ENCODE measurements around the gene CBR3. TPM values are rescaled to one million over a fixed set of nuclear protein-coding genes. Genes with fewer than 3 reads are reported as not detected.

CBR3 gene
- total and polyA plus RNA-seq, 5 experiments from 2014 or later: 4.6 to 11.6 (median 5.4) TPM

DNA sequence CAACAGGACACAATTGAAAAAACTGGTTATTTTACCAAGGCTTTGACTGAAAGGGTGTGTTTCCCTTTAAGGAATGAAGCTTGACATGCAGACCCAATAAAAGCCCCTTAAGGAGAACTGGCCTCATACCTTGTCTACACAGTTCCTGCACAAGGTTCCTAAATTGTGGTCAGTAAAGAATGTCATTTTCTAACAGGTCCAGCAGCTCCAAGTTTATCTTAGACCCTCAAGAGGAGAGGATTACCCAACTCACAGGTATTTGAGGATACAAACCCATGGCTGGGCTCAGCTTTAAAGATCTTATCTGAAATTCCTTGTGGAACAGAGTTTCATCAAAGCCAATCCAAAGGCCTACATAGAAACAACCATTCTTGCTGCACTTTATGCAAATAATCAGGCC, 31.4 kb upstream of the CBR3 start:
- peaks cover 6 to 31% (median 11%) of the 10 kb centered on the region in 5 donors for H3K27me3 Mint-ChIP-seq
- POLR2A ChIA-PET: interaction anchor here (1.5 kb wide), 1 partner anchor 43 kb away, joined by 5 read pairs; the partner anchor contains the start of gene SETD4

DNA sequence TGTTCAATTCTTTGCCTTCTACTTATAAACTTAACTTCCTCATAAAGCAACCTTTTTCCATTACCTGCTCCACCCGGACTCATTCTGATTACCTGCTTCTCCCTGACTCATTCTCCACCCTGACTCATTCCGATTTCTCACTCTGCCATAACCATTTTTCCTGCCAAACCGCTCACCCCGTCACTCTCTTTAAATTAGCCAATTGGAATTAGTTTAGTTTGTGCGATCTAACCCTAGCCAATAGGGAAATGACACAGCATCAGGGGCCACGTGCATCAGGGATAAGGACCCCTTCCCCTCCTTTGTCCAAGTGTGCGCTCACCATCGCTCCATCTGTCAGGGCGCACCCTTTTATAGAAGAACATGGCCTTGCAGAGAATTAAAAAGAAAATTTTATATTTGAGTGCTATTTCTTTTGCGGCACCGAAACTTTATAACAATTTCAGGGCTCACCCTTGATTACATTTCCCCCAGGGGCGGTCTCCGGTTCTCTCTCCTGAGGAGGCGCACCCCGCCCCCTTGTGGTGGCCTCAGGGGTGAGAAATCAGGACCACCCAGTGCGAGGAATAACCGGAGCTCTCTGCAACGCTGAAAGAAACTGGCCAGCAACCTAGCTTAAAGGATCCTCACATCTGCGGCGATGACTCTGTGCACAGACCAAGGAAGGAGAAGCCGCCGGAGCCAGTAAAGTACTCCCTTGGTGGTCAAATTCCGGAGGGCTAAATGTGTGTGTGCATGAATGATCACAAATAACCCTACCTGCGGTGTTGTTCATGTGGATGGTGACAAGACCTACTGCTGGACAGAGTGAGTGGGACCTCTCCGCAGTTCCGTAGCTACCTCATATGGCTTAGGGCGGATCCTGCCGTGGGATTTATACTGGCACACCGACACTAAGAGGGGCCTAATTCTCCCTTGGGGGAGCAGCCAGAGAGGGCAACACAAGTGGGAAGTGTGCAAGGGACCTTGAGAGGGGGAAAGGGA, 30.3 kb upstream of the CBR3 start:
- DNase-seq: peak; percentile 48 to 84 (median 64)
- Mint-ChIP-seq H3K27ac (peak overlapping the region in 4 of 10 donors; percentile 11 to 76 (median 47)), H3K27me3 (peaks cover 6 to 31% (median 11%) of the 10 kb centered on the region in 5 donors), H3K4me1 (peaks cover 8 to 11% (median 10%) of the 10 kb centered on the region in 4 donors), H3K36me3 (no peaks in the 10 kb centered on the region), H3K9me3 (no peaks in the 10 kb centered on the region), H3K4me3 (peak overlapping the region; percentile 7 to 73 (median 47))
- ATAC-seq: peak; percentile 88 to 93
- POLR2A ChIA-PET: interaction anchor here (1.0 kb wide), 1 partner anchor 45 kb away, joined by 5 read pairs; no protein-coding TSS in a partner anchor

More for the DNA sequence above, 31.4 kb upstream of the CBR3 start:
- no peak overlapping the region for H3K27ac Mint-ChIP-seq
- H3K4me1 Mint-ChIP-seq: peaks cover 8 to 11% (median 10%) of the 10 kb centered on the region in 4 donors
- no peak for ATAC-seq
- no peak for DNase-seq
- H3K9me3 Mint-ChIP-seq: no peaks in the 10 kb centered on the region
- H3K36me3 Mint-ChIP-seq: no peaks in the 10 kb centered on the region
- no peak overlapping the region for H3K4me3 Mint-ChIP-seq

DNA sequence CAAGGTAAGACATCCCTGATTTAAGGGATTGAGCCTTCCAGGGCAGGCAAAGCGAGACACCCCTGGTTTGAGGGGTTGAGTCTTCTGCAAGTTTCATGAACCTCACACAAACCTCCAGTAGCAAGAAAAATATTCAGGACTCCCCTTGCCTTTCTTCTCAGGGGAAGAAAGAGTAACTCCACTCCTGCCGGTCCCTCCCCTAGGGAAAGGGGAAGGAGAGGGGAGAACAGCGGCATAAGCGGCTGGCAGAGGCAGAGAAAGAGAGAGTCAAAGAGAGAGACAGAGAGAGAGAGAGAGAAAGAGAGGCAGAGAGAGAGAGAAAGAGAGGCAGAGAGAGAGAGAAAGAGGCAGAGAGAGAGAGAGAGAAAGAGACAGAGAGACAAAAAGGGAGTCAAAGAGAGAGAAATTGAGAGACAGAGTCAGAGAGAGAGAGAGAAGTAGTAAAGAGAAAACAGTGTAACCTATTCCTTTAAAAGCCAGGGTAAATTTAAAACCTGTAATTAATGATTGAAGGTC, 29.5 kb upstream of the CBR3 start:
- no peaks in the 10 kb centered on the region for H3K36me3 Mint-ChIP-seq
- H3K4me1 Mint-ChIP-seq: peaks cover 8 to 11% (median 10%) of the 10 kb centered on the region in 4 donors
- no peak for ATAC-seq
- POLR2A ChIA-PET: interaction anchor here (1.0 kb wide), 1 partner anchor 46 kb away, joined by 5 read pairs; no protein-coding TSS in a partner anchor
- DNase-seq: no peak
- peak overlapping the region in 1 of 10 donors; percentile 40 for H3K27ac Mint-ChIP-seq
- H3K27me3 Mint-ChIP-seq: peaks cover 6 to 31% (median 11%) of the 10 kb centered on the region in 5 donors
- H3K9me3 Mint-ChIP-seq: no peaks in the 10 kb centered on the region
- no peak overlapping the region for H3K4me3 Mint-ChIP-seq

DNA sequence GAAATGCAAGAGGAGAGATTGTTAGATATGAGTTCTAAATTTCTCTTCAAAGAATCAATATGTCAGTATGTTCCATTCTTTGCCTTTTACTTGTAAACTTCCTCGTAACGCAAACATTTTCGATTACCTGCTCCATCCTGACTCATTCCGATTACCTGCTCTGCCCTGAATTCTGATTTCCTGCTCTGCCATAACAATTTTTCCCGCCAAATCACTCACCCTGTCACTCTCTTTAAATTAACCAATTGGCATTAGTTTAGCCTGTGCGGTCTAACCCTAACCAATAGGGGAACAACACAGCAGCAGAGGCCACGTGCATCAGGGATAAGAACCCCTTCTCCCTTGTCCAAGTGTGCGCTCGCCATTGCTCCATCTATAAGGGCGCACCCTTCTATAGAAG, 25.0 kb upstream of the CBR3 start:
- H3K9me3 Mint-ChIP-seq: no peaks in the 10 kb centered on the region
- no peaks in the 10 kb centered on the region for H3K36me3 Mint-ChIP-seq
- H3K27me3 Mint-ChIP-seq: peaks cover 0 to 21% (median 9%) of the 10 kb centered on the region in 5 donors
- POLR2A ChIA-PET: no interaction called here
- DNase-seq (no peak), ATAC-seq (no peak)
- H3K27ac Mint-ChIP-seq: no peak overlapping the region
- H3K4me3 Mint-ChIP-seq: no peak overlapping the region
- peaks cover 11 to 27% (median 24%) of the 10 kb centered on the region in 4 donors for H3K4me1 Mint-ChIP-seq

DNA sequence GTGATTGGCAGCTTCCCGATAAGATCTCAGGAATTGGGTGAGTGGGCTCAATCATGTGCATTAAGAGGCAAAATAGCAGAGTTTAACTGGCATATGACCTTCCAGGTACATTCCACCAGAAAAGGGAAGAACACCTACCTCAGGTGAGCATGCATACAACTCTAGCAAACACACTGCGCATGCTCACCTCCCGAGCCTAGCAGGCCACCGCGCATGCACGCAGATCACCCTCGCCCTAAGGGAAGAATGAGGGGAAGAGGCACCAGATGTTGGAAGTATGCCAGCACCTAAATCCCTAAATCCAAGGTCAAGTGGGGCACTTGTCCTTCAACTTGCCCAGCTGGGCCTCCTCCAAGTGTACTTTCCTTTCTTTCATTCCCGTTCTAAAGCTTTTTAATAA, 23.6 kb upstream of the CBR3 start:
- Mint-ChIP-seq H3K27ac (peak overlapping the region in 1 of 10 donors; percentile 67), H3K9me3 (no peaks in the 10 kb centered on the region), H3K27me3 (peaks cover 0 to 10% (median 0%) of the 10 kb centered on the region in 5 donors), H3K36me3 (no peaks in the 10 kb centered on the region), H3K4me1 (peaks cover 10 to 35% (median 32%) of the 10 kb centered on the region in 4 donors), H3K4me3 (no peak overlapping the region)
- POLR2A ChIA-PET: no interaction called here
- DNase-seq (no peak), ATAC-seq (no peak)

DNA sequence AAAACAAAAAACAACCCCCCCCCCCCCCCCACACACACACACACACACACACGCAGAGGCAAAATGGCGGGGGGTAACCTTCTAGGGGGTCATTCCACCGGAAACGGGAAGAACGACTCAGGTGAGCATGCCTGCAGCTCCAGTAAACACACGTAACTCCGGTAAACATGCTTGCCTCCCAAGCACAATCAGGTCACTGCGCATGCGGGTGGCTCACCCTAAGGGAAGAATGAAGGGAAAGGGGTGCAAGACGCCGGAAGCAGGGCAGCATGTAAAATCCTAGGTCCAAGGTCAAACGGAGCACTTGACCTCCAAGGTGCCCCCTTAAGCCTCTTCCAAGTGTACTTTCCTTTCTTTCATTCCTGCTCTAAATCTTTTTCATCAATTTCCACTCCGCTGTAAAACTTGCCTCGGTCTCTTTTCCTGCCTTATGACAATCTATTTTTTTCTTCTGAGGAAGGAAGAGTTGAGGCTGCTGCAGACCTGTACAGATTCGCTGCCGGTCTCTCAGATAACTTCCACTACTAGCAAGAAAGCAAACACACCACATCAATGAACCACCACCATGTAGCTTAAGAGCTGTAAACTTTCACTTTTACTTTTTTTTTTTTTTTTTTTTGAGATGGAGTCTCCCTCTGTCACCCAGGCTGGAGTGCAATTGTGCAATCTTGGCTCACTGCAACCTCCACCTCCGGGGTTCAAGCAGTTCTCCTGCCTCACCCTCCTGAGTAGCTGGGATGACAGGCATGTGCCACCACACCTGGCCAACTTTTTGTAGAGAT, 21.0 kb upstream of the CBR3 start:
- Mint-ChIP-seq H3K4me1 (peaks cover 10 to 37% (median 34%) of the 10 kb centered on the region in 4 donors), H3K4me3 (peak overlapping the region; percentile 77 to 95 (median 88)), H3K9me3 (no peaks in the 10 kb centered on the region), H3K27me3 (peaks cover 0 to 2% (median 0%) of the 10 kb centered on the region in 5 donors), H3K36me3 (no peaks in the 10 kb centered on the region), H3K27ac (peak overlapping the region; percentile 81 to 97 (median 92))
- ATAC-seq: peak; percentile 88 to 93
- DNase-seq: peak; percentile 30 to 87 (median 70)
- POLR2A ChIA-PET: interaction anchor here (0.5 to 1.8 kb wide), 12 partner anchors 10 to 690 kb away, joined by 3 to 9 read pairs (median 5); partner anchors contain the start of genes CBR1, MORC3 and SETD4

DNA sequence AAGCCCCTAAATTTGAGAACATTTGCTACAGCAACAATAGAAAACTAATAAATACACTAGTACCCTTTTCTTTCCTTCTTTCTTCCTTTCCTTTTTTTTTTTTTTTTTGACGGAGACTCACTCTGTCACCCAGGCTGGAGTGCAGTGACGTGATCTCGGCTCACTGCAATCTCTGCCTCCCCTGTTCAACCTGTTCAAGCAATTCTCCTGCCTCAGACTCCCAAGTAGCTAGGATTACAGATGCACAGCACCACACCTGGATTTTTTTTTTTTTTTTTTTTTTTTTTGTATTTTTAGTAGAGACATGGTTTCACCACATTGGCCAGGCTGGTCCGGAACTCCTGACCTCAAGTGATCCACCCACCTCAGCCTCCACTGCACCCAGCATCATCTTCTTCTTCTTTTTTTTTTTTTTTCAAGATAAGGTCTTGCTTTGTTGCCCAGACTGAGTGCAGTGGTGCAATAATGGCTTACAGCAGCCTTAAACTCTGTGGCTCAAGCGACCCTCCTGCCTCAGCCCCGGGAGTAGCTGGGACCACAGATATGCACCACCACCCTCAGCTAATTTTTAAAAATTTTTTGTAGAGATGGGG, 19.6 kb upstream of the CBR3 start:
- ATAC-seq: no peak
- peaks cover 10 to 38% (median 34%) of the 10 kb centered on the region in 4 donors for H3K4me1 Mint-ChIP-seq
- peak in 1 of 10 donors; percentile 10 for DNase-seq
- peak overlapping the region; percentile 81 to 97 (median 92) for H3K27ac Mint-ChIP-seq
- no peaks in the 10 kb centered on the region for H3K9me3 Mint-ChIP-seq
- POLR2A ChIA-PET: interaction anchor here (0.6 to 1.8 kb wide), 3 partner anchors 20 to 1155 kb away, joined by 3 to 5 read pairs (median 4); no protein-coding TSS in a partner anchor
- no peaks in the 10 kb centered on the region for H3K36me3 Mint-ChIP-seq
- H3K27me3 Mint-ChIP-seq: no peaks in the 10 kb centered on the region
- peak overlapping the region in 9 of 10 donors; percentile 20 to 91 (median 87) for H3K4me3 Mint-ChIP-seq

DNA sequence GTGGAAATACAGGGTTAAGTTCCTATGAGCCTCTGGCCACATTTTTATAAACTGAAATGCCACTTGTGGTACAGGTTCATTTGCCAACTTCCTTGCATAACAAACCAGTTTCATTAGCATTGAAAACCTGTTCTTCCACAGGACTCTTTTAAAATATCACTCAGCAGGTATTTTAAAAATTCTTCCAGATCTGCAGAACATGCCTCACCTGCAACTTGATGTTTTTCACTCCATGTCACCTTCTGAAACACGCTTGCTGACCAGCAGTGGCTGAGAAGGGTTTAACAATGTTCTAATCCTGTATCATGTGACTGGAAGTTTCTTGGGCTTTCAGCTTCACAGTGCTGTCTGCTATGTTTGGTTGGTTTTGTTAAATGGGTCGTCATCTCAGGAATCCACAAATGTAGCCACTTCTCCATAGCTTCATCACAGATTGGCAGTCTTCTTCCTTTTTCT, 17.6 kb upstream of the CBR3 start:
- ATAC-seq: no peak
- no peak for DNase-seq
- no peak overlapping the region for H3K27ac Mint-ChIP-seq
- POLR2A ChIA-PET: no interaction called here
- H3K36me3 Mint-ChIP-seq: peaks cover 0 to 3% (median 0%) of the 10 kb centered on the region in 3 donors
- peak overlapping the region in 1 of 10 donors; percentile 26 for H3K4me3 Mint-ChIP-seq
- peaks cover 0 to 3% (median 0%) of the 10 kb centered on the region in 5 donors for H3K27me3 Mint-ChIP-seq
- no peaks in the 10 kb centered on the region for H3K9me3 Mint-ChIP-seq
- H3K4me1 Mint-ChIP-seq: peaks cover 10 to 39% (median 32%) of the 10 kb centered on the region in 4 donors

DNA sequence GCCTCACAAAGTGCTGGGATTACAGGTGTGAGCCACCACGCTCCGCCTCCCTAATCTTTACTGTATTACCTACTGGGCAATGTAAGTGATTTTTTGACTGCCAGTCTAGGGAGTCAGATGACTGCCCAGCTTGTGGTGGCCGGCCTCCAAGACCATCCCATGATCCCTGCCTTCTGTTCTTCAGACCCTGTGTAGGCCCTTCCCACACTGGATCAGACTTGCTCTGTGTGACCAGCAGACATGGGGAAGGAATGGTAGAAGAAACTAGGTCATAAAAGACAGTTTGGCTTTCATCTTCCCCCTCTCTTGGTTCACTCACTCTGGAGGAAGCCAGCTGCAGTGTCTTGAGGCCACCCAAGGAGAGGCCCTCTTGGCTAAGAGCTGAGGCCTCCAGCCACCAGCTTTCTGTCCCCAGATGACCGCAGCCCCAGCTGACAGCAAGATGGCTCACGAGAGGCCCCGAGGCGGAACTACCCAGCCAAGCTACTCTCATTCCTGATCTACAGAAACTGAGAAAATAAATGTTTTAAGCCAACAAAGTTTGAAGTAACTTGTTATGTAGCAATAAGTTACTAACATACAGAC, 14.5 kb upstream of the CBR3 start:
- H3K4me3 Mint-ChIP-seq: no peak overlapping the region
- H3K27me3 Mint-ChIP-seq: peaks cover 0 to 3% (median 0%) of the 10 kb centered on the region in 5 donors
- H3K27ac Mint-ChIP-seq: no peak overlapping the region
- H3K9me3 Mint-ChIP-seq: no peaks in the 10 kb centered on the region
- peaks cover 0 to 3% (median 0%) of the 10 kb centered on the region in 3 donors for H3K36me3 Mint-ChIP-seq
- POLR2A ChIA-PET: no interaction called here
- DNase-seq: no peak
- H3K4me1 Mint-ChIP-seq: peaks cover 3 to 20% (median 8%) of the 10 kb centered on the region in 4 donors
- no peak for ATAC-seq

DNA sequence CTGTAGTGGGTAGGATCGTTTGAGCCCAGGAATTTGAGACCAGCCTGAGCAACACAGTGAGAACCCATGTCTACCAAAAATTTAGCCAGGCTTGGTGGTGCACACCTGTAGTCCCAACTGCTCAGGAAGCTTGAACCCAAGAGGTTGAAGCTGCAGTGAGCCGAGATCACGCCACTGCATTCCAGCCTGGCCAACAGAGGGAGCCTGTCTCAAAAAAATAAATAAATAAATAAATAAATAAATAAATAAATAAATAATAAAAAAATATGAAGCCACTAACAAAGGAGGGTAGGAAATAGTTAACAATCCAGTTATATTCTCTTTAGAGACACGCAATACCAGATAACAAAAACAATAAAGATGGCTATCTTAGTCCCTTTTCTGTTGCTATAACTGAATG, 11.9 kb upstream of the CBR3 start:
- no peak for DNase-seq
- Mint-ChIP-seq H3K27me3 (peaks cover 0 to 3% (median 0%) of the 10 kb centered on the region in 5 donors), H3K4me3 (no peak overlapping the region), H3K4me1 (peaks cover 6 to 22% (median 10%) of the 10 kb centered on the region in 4 donors), H3K9me3 (no peaks in the 10 kb centered on the region), H3K36me3 (peaks cover 0 to 3% (median 0%) of the 10 kb centered on the region in 3 donors), H3K27ac (no peak overlapping the region)
- ATAC-seq: no peak
- POLR2A ChIA-PET: interaction anchor here (0.6 kb wide), 1 partner anchor 210 kb away, joined by 5 read pairs; no protein-coding TSS in a partner anchor

DNA sequence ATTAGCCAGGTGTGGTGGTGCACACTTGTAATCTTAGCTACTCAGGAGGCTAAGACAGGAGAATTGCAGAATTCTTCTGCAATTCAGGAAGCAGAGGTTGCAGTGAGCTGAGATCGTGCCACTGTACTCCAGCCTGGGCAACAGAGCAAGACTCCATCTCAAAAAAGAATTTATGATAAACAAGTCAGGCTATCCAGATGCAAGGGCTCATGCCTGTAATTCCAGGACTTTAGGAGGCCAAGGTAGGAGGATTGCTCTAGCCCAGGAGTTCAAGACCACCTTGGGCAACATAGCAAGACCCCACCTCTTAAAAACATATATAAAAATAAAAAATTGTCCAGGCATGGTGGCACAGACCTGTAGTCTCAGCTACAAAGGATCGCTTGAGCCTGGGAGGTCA, 10.5 kb upstream of the CBR3 start:
- POLR2A ChIA-PET: interaction anchor here (1.1 kb wide), 1 partner anchor 10 kb away, joined by 3 read pairs; no protein-coding TSS in a partner anchor
- Mint-ChIP-seq H3K27me3 (peaks cover 0 to 3% (median 0%) of the 10 kb centered on the region in 5 donors), H3K9me3 (no peaks in the 10 kb centered on the region), H3K36me3 (peaks cover 0 to 3% (median 0%) of the 10 kb centered on the region in 3 donors), H3K27ac (no peak overlapping the region), H3K4me1 (peaks cover 10 to 32% (median 19%) of the 10 kb centered on the region in 4 donors), H3K4me3 (no peak overlapping the region)
- DNase-seq: no peak
- no peak for ATAC-seq
